CD4-positive, alpha-beta memory T cell (primary cell): ENCODE results near the gene TMOD2. TPM values are rescaled to one million over a fixed set of nuclear protein-coding genes. Genes with fewer than 3 reads are reported as not detected.
A peak's percentile ranks its signal among the peaks of the same experiment; 100 is the strongest.

Experiments
- CTCF ChIA-PET: fragments of 350-600 bp; sonication (Branson Sonifier 250); formaldehyde crosslinking; loops from one replicate; lab custom pipeline; 2021; ENCODE audit warnings: inconsistent platforms; ENCODE audit not compliant: partially characterized antibody; lab: Charles Lee
- POLR2A ChIA-PET: fragments of 350-600 bp; sonication (Branson Sonifier 250); formaldehyde crosslinking; loops from one replicate; lab custom pipeline; 2021; ENCODE audit not compliant: partially characterized antibody; lab: Charles Lee
- DNase-seq, 5 donors: peaks; one replicate each; pipeline versions ENCODE4 v3.0.0 to v3.0.0-alpha.2; 2020 to 2022; ENCODE audit warnings: mixed read lengths in 1 of 5
- H3K27ac ChIP-seq: one replicate; pipeline ENCODE4 v1.7.0; 2013; ENCODE audit warnings: low read depth, low read length
- H3K27me3 ChIP-seq: 2 replicates; pipeline ENCODE4 v1.7.0; 2013; ENCODE audit warnings: mild to moderate bottlenecking, low read length, moderate library complexity; ENCODE audit not compliant: insufficient read depth
- H3K36me3 ChIP-seq: 2 replicates; pipeline ENCODE4 v1.7.0; 2013; ENCODE audit warnings: mild to moderate bottlenecking, low read length, moderate library complexity; ENCODE audit not compliant: insufficient read depth
- H3K4me1 ChIP-seq: 2 replicates; pipeline ENCODE4 v1.7.0; 2013; ENCODE audit warnings: mild to moderate bottlenecking, low read length, moderate library complexity; ENCODE audit not compliant: insufficient read depth
- H3K4me3 ChIP-seq, 2 donors: one replicate each; pipeline ENCODE4 v1.7.0; 2013; ENCODE audit warnings: low read length in 2 of 2, mild to moderate bottlenecking in 1 of 2
- H3K9me3 ChIP-seq, 2 donors: one replicate each; pipeline ENCODE4 v1.7.0; 2013; ENCODE audit warnings: low read length in 2 of 2, control low read depth in 1 of 2; ENCODE audit not compliant: control insufficient read depth in 1 of 2
- H3K27ac Mint-ChIP-seq, 7 donors: one replicate each; pipeline ENCODE4 v1.8.0; 2020 to 2021; ENCODE audit warnings: mixed read lengths in 7 of 7, mild to moderate bottlenecking in 6 of 7, inconsistent platforms in 3 of 7, moderate library complexity in 3 of 7
- H3K27me3 Mint-ChIP-seq, 2 donors: one replicate each; pipeline ENCODE4 v1.8.0; 2020 to 2021; ENCODE audit warnings: mixed read lengths in 2 of 2
- H3K36me3 Mint-ChIP-seq, 2 donors: one replicate each; pipeline ENCODE4 v1.8.0; 2020 to 2021; ENCODE audit warnings: mixed read lengths in 2 of 2, inconsistent platforms in 1 of 2, mild to moderate bottlenecking in 1 of 2
- H3K4me1 Mint-ChIP-seq, 4 donors: one replicate each; pipeline ENCODE4 v1.8.0; 2020 to 2021; ENCODE audit warnings: mixed read lengths in 4 of 4, mild to moderate bottlenecking in 1 of 4
- H3K4me3 Mint-ChIP-seq, 8 donors: one replicate each; pipeline ENCODE4 v1.8.0; 2020 to 2021; ENCODE audit warnings: mixed read lengths in 8 of 8, mild to moderate bottlenecking in 7 of 8, moderate library complexity in 6 of 8, inconsistent platforms in 3 of 8
- H3K9me3 Mint-ChIP-seq, 8 donors: one replicate each; pipeline ENCODE4 v1.8.0; 2020 to 2021; ENCODE audit warnings: mixed read lengths in 8 of 8, mild to moderate bottlenecking in 5 of 8, inconsistent platforms in 3 of 8, moderate library complexity in 1 of 8
- intact Hi-C: fragments of 100-400 bp; cut with micrococcal nuclease; formaldehyde crosslinking; loops from one replicate; pipeline ENCODE4 v1.15.1; 2023
- polyA plus RNA-seq, 2 donors: library from polyadenylated mRNA; unstranded; fragments of 300-500 nt; fragmentation: Illumina TruSeq; gene quantifications; one replicate each; pipeline ENCODE4 v1.2.3, GENCODE V29; 2021
- total RNA-seq, 2 experiments: library from RNA; stranded (reverse); gene quantifications; one replicate each; pipeline ENCODE4 v1.2.3, GENCODE V29; 2021

TMOD2 gene
- total and polyA plus RNA-seq, 4 experiments from 2014 or later, result 1.4 to 20.3 (median 11.4) TPM

DNA sequence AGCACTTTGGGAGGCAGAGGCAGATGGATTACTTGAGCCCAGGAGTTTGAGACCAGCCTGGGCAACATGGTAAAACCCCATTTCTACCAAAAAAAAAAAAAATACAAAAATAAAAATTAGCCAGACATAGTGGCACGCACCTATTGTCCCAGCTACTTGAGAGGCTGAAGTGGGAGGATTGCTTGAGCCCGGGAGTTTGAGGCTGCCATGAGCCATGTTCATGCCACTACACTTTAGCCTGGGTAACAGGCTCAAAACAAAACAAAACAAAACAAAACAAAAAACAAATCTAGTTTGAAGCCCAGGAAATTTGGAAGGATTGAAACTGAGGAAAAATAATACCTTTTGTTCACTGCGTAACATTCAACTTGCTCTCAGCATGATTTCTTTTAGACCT lies 94.7 kb downstream of the TMOD2 start:
- Histone ChIP-seq H3K9me3 (no peaks in the 10 kb centered on the region), H3K4me1 (peaks cover 77% of the 10 kb centered on the region), H3K4me3 (no peak overlapping the region), H3K27me3 (no peaks in the 10 kb centered on the region), H3K36me3 (no peaks in the 10 kb centered on the region), H3K27ac (no peak overlapping the region)
- H3K27ac Mint-ChIP-seq, result peak overlapping the region in 4 of 7 donors; percentile 8 to 45 (median 24)
- CTCF ChIA-PET, result interaction anchor here (0.9 to 1.4 kb wide), 2 partner anchors 16 to 40 kb away, joined by 3 to 4 read pairs; no protein-coding TSS in a partner anchor
- H3K27me3 Mint-ChIP-seq, result no peaks in the 10 kb centered on the region
- no peaks in the 10 kb centered on the region for H3K9me3 Mint-ChIP-seq
- DNase-seq, result no peak
- H3K4me3 Mint-ChIP-seq, result peak overlapping the region in 3 of 8 donors; percentile 56 to 60 (median 59)
- peaks cover 60 to 87% (median 72%) of the 10 kb centered on the region in 4 donors for H3K4me1 Mint-ChIP-seq
- H3K36me3 Mint-ChIP-seq, result peaks cover 6% of the 10 kb centered on the region in 2 donors
- POLR2A ChIA-PET, result interaction anchor here (1.2 kb wide), 1 partner anchor 16 kb away, joined by 4 read pairs; no protein-coding TSS in a partner anchor
- intact Hi-C loops, result no loop called here

DNA sequence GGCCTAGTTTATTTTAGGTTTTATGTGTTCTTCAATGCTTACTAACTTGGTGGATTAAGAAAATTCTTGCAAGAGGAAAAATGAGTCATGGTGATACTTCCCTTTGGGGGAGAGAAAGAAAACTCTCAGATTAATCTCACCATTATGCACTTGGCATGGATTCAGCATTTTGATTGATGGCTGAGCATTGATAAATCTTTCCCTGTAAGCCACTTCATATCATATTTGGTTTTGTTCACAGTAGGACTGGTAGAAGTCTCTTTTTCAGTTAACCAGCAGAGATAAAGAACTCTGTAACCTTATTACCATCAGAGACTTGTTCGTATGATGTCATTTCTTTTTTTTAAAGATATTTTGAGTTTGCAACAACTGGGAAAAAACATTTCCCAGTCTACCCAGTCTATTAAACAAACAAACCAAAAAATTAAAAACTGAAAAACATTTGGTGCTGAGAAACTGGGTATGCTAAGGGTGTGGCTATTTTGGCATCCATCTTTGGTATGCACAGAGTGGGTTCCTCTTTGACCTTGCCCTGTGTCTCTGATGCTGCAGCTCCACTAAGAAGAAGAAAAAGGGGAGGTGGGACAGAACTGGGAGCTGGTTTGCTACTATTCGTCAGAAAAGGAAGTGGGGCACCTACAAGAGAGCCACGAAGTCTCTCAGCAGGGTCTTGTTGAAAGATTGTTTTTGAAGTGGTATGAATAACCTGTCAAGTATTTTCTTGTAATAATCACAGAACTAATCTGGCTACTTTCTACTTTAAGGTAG lies 95.2 kb downstream of the TMOD2 start:
- no peak for DNase-seq
- intact Hi-C loops, result no loop called here
- Mint-ChIP-seq H3K27ac (peak overlapping the region in 5 of 7 donors; percentile 11 to 76 (median 70)), H3K9me3 (no peaks in the 10 kb centered on the region), H3K4me1 (peaks cover 57 to 85% (median 71%) of the 10 kb centered on the region in 4 donors), H3K4me3 (peak overlapping the region in 6 of 8 donors; percentile 14 to 60 (median 56)), H3K36me3 (peaks cover 6% of the 10 kb centered on the region in 2 donors), H3K27me3 (no peaks in the 10 kb centered on the region)
- POLR2A ChIA-PET, result interaction anchor here (1.5 kb wide), 1 partner anchor 8 kb away, joined by 4 read pairs; no protein-coding TSS in a partner anchor
- no peaks in the 10 kb centered on the region for H3K27me3 ChIP-seq
- H3K27ac ChIP-seq, result no peak overlapping the region
- H3K4me1 ChIP-seq, result peaks cover 73% of the 10 kb centered on the region
- CTCF ChIA-PET, result interaction anchor here (0.6 to 1.0 kb wide), 2 partner anchors 8 to 17 kb away, joined by 3 read pairs; partner anchors contain the start of gene TMOD3
- no peak overlapping the region for H3K4me3 ChIP-seq
- H3K36me3 ChIP-seq, result no peaks in the 10 kb centered on the region
- H3K9me3 ChIP-seq, result no peaks in the 10 kb centered on the region

DNA sequence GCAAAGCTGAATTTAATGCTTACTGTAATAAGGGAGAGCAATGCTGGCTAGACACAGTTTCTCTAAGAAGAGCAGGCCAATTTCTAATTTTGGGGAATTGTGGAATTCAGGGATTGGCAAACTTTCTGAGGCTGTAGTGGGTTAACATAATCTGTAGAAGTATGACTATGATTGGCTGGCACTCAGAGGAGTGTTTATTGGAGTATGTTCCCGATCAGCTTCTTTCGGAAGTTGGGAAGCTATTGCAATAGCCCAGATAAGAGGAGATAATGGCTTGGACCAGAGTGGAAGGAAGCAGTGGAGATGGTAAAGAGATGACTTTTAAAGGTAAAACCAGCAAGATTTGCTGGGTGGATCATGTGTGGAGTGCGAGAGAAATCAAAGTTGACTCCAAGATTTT lies 97.4 kb downstream of the TMOD2 start:
- H3K4me3 ChIP-seq, result no peak overlapping the region
- Mint-ChIP-seq H3K27ac (peak overlapping the region in 2 of 7 donors; percentile 15 to 65), H3K36me3 (peaks cover 6 to 7% of the 10 kb centered on the region in 2 donors), H3K27me3 (no peaks in the 10 kb centered on the region), H3K9me3 (no peaks in the 10 kb centered on the region), H3K4me3 (peak overlapping the region in 1 of 8 donors; percentile 19), H3K4me1 (peaks cover 55 to 89% (median 68%) of the 10 kb centered on the region in 4 donors)
- peaks cover 58% of the 10 kb centered on the region for H3K4me1 ChIP-seq
- H3K9me3 ChIP-seq, result no peaks in the 10 kb centered on the region
- H3K36me3 ChIP-seq, result no peaks in the 10 kb centered on the region
- no peaks in the 10 kb centered on the region for H3K27me3 ChIP-seq
- no peak overlapping the region for H3K27ac ChIP-seq
- ChIA-PET POLR2A (no interaction called here), CTCF (interaction anchor here (0.8 kb wide), 1 partner anchor 18 kb away, joined by 3 read pairs; no protein-coding TSS in a partner anchor)
- DNase-seq, result no peak
- intact Hi-C loops, result no loop called here

DNA sequence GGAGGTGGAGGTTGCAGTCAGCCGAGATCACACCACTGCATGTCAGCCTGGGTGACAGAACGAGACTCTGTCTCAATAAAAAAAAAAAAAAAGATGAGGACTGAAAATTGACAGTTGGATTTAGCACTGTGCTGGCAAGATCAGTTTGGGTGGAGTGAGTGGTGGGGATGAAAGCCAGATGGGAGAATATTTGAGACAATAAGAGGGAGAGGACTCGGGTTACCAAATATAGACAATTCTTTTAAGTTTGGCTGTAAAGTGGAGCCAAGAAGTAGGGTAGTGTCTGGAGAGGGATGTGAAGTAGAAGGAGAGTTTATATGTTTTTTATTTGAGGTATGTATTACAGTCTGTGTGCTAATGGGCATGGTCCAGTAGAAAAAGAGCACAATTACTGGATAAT lies 98.5 kb downstream of the TMOD2 start:
- no peak overlapping the region for H3K4me3 ChIP-seq
- H3K36me3 ChIP-seq, result no peaks in the 10 kb centered on the region
- H3K27ac Mint-ChIP-seq, result peak overlapping the region in 6 of 7 donors; percentile 11 to 61 (median 29)
- H3K27me3 ChIP-seq, result no peaks in the 10 kb centered on the region
- H3K27ac ChIP-seq, result no peak overlapping the region
- H3K4me1 Mint-ChIP-seq, result peaks cover 51 to 85% (median 66%) of the 10 kb centered on the region in 4 donors
- intact Hi-C loops, result no loop called here
- CTCF ChIA-PET, result interaction anchor here (1.1 kb wide), 1 partner anchor 11 kb away, joined by 3 read pairs; no protein-coding TSS in a partner anchor
- H3K4me3 Mint-ChIP-seq, result peak overlapping the region in 1 of 8 donors; percentile 22
- peaks cover 49% of the 10 kb centered on the region for H3K4me1 ChIP-seq
- peaks cover 6 to 7% of the 10 kb centered on the region in 2 donors for H3K36me3 Mint-ChIP-seq
- H3K9me3 Mint-ChIP-seq, result no peaks in the 10 kb centered on the region
- H3K9me3 ChIP-seq, result no peaks in the 10 kb centered on the region
- POLR2A ChIA-PET, result no interaction called here
- DNase-seq, result no peak
- no peaks in the 10 kb centered on the region for H3K27me3 Mint-ChIP-seq

DNA sequence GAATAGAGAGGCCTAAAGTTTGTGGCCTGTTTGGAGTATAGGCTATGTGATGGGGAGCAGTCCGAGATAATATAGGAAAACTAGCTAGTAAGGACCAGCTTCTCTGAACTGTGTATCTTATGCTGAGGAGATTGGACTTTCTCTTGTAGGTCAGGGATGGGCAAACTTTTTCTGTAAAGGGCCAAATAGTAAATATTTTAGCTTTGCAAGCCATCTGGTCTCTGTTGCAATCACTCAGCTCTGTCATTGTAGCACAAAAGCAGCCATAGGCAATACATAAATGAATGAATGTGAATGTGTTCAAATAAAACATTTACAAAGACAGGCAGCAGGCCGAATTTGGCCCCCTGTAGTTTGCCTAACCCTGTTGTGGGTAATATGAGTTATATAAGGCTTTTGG lies 102.6 kb downstream of the TMOD2 start:
- Mint-ChIP-seq H3K9me3 (no peaks in the 10 kb centered on the region), H3K27me3 (no peaks in the 10 kb centered on the region), H3K27ac (peak overlapping the region in 5 of 7 donors; percentile 0 to 50 (median 28)), H3K36me3 (peaks cover under 1 to 5% of the 10 kb centered on the region in 2 donors), H3K4me3 (no peak overlapping the region), H3K4me1 (peaks cover 44 to 76% (median 58%) of the 10 kb centered on the region in 4 donors)
- Histone ChIP-seq H3K27ac (no peak overlapping the region), H3K4me3 (no peak overlapping the region), H3K36me3 (no peaks in the 10 kb centered on the region), H3K27me3 (no peaks in the 10 kb centered on the region), H3K9me3 (no peaks in the 10 kb centered on the region), H3K4me1 (peaks cover 23% of the 10 kb centered on the region)
- CTCF ChIA-PET, result interaction anchor here (1.2 kb wide), 1 partner anchor 27 kb away, joined by 6 read pairs; no protein-coding TSS in a partner anchor
- intact Hi-C loops, result no loop called here
- POLR2A ChIA-PET, result interaction anchor here (0.6 kb wide), 1 partner anchor 8 kb away, joined by 3 read pairs; no protein-coding TSS in a partner anchor
- DNase-seq, result no peak

DNA sequence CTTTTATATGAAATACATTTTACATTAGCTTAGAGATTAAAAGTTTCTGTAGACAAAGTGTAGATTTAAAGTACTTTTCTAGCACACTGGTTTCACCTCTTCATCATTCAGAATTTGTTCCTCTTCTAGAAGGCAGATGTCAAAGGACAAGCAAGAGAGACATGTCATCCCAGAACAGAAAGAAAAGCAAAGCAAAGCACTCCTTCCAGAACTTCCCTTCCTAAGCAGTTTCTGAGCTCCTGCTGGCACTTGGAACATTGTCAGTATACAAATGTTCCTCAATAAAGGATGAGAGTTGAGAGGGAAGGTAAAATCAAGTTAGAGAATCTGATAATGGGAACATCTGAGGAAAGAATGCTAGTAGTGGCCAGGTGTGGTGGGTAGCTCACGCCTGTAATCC lies 104.2 kb downstream of the TMOD2 start:
- Histone ChIP-seq H3K9me3 (no peaks in the 10 kb centered on the region), H3K4me3 (no peak overlapping the region), H3K27me3 (no peaks in the 10 kb centered on the region), H3K36me3 (no peaks in the 10 kb centered on the region), H3K4me1 (peaks cover 17% of the 10 kb centered on the region), H3K27ac (no peak overlapping the region)
- Mint-ChIP-seq H3K9me3 (no peaks in the 10 kb centered on the region), H3K36me3 (peaks cover 4% of the 10 kb centered on the region in 2 donors), H3K27me3 (no peaks in the 10 kb centered on the region), H3K27ac (peak overlapping the region in 5 of 7 donors; percentile 59 to 83 (median 67)), H3K4me1 (peaks cover 43 to 76% (median 58%) of the 10 kb centered on the region in 4 donors), H3K4me3 (no peak overlapping the region)
- intact Hi-C loops, result no loop called here
- POLR2A ChIA-PET, result interaction anchor here (0.6 kb wide), 1 partner anchor 26 kb away, joined by 3 read pairs; the partner anchor contains the start of gene TMOD3
- DNase-seq, result no peak
- CTCF ChIA-PET, result no interaction called here
